OCI-LY7 (cell line): Measurements from ENCODE around the gene ADCY5. TPM values are rescaled to one million over a fixed set of nuclear protein-coding genes. Genes with fewer than 3 reads are reported as not detected.

ENCODE experiments used
- BruUV-seq: library from RNA; stranded (reverse); fragments of 400-500 nt; replicated peaks from 2 replicates; lab custom pipeline; 2021; lab: Mats Ljungman, UMichigan
- CTCF ChIA-PET: fragments of 300-600 bp; sonication (Branson Sonifier 250); formaldehyde crosslinking; loops from one replicate; lab custom pipeline; 2022; ENCODE audit warnings: antibody characterized with exemption; ENCODE audit not compliant: unreplicated experiment; lab: Charles Lee
- POLR2A ChIA-PET: fragments of 300-600 bp; sonication (Branson Sonifier 250); formaldehyde crosslinking; loops from one replicate; lab custom pipeline; 2022; ENCODE audit warnings: antibody characterized with exemption; lab: Charles Lee
- DNase-seq: peaks from one replicate; pipeline ENCODE4 v3.0.0-alpha.2; 2015; ENCODE audit warnings: low spot score
- H2AFZ ChIP-seq: fragments of 200-600 bp; sonication (generic), shearing (Covaris generic); 2 replicates; pipeline ENCODE4 v1.6.1; 2014; ENCODE audit warnings: mild to moderate bottlenecking, antibody characterized with exemption, low read length, moderate library complexity
- H3K27ac ChIP-seq: fragments of 200-600 bp; sonication (generic); 2 replicates; pipeline ENCODE4 v1.5.1; 2014; ENCODE audit warnings: mixed run types, low read depth, mild to moderate bottlenecking, moderate library complexity, low read length, inconsistent platforms; ENCODE audit not compliant: poor library complexity, severe bottlenecking
- H3K36me3 ChIP-seq: fragments of 200-600 bp; sonication (generic); 2 replicates; pipeline ENCODE4 v1.6.1; 2014; ENCODE audit warnings: mild to moderate bottlenecking, antibody characterized with exemption, low read length, moderate library complexity, mixed read lengths; ENCODE audit not compliant: insufficient read depth
- H3K4me1 ChIP-seq: fragments of 200-600 bp; sonication (generic); 2 replicates; pipeline ENCODE4 v1.5.1; 2014; ENCODE audit warnings: mild to moderate bottlenecking, low read length; ENCODE audit not compliant: insufficient read depth, poor library complexity, severe bottlenecking
- H3K4me2 ChIP-seq: fragments of 200-600 bp; sonication (generic); 2 replicates; pipeline ENCODE4 v1.6.1; 2014; ENCODE audit warnings: mild to moderate bottlenecking, low read length
- H3K4me3 ChIP-seq: fragments of 200-600 bp; sonication (generic); 2 replicates; pipeline ENCODE4 v1.5.1; 2014; ENCODE audit warnings: mild to moderate bottlenecking, low read depth, low read length; ENCODE audit not compliant: poor library complexity, severe bottlenecking
- H3K79me2 ChIP-seq: fragments of 200-600 bp; sonication (generic); 2 replicates; pipeline ENCODE4 v1.6.1; 2016; ENCODE audit warnings: low read depth, mild to moderate bottlenecking, low read length, moderate library complexity, mixed read lengths; ENCODE audit not compliant: insufficient read depth
- H3K9me2 ChIP-seq: fragments of 200-600 bp; sonication (generic); 2 replicates; pipeline ENCODE4 v1.6.1; 2016; ENCODE audit warnings: mild to moderate bottlenecking, low read length, mixed read lengths; ENCODE audit not compliant: insufficient read depth
- H3K9me3 ChIP-seq: fragments of 200-600 bp; sonication (generic); 2 replicates; pipeline ENCODE4 v1.6.1; 2014; ENCODE audit warnings: mild to moderate bottlenecking, mixed run types, low read length, mixed read lengths
- H4K20me1 ChIP-seq: fragments of 200-600 bp; sonication (generic); 2 replicates; pipeline ENCODE4 v1.6.1; 2014; ENCODE audit warnings: mild to moderate bottlenecking, antibody characterized with exemption, low read length, moderate library complexity, mixed read lengths; ENCODE audit not compliant: insufficient read depth
- CTCF ChIP-seq: fragments of 200-600 bp; sonication (generic); conservative IDR thresholded peaks from 2 replicates; pipeline ENCODE4 v1.5.1; 2014; ENCODE audit warnings: mild to moderate bottlenecking, antibody characterized with exemption, low read length, moderate library complexity, mixed read lengths
- EZH2phosphoT487 ChIP-seq: fragments of 200-600 bp; sonication (generic); IDR thresholded peaks from 2 replicates; pipeline ENCODE4 v1.6.1; 2018; ENCODE audit warnings: low read depth, borderline replicate concordance, mild to moderate bottlenecking, mixed run types, antibody characterized with exemption, low read length, moderate library complexity, mixed read lengths
- intact Hi-C: fragments of 100-400 bp; cut with micrococcal nuclease; formaldehyde crosslinking; loops from one replicate; pipeline ENCODE4 v1.10.0; 2022; ENCODE audit not compliant: unreplicated experiment
- total RNA-seq, 2 experiments: library from RNA; depleted of rRNA in 1 of 2; stranded (reverse); fragments of >200 nt in 1 of 2; shearing (Covaris generic) in 1 of 2; gene quantifications; 2 replicates each; pipeline ENCODE4 v1.2.3, GENCODE V29; 2014 to 2022

The ADCY5 gene
- total RNA-seq, 2 experiments from 2014 or later, result 0.03 to 0.63 TPM

- POLR2A ChIA-PET, result interaction anchor here (0.7 kb wide), 1 partner anchor 70 kb away, joined by 3 read pairs; no protein-coding TSS in a partner anchor
- DNase-seq, result no peak
- CTCF ChIA-PET, result no interaction called here
- Histone ChIP-seq H3K79me2 (no peaks in the 10 kb centered on the region), H3K4me1 (no peaks in the 10 kb centered on the region), H3K9me2 (no peaks in the 10 kb centered on the region), H4K20me1 (no peaks in the 10 kb centered on the region), H2AFZ (no peak overlapping the region), H3K4me2 (no peak overlapping the region), H3K4me3 (no peak overlapping the region), H3K36me3 (no peaks in the 10 kb centered on the region), H3K9me3 (no peaks in the 10 kb centered on the region), H3K27ac (no peak overlapping the region)
- intact Hi-C loops, result no loop called here
- TF ChIP-seq CTCF, result no peak
- no peak for TF ChIP-seq EZH2phosphoT487
- BruUV-seq, result no TSS peak
These were observed 108.6 kb downstream of the ADCY5 start for GRCh38 chr3:123340336-123340735.

- no peak for DNase-seq
- no peak overlapping the region for H2AFZ ChIP-seq
- CTCF ChIA-PET, result no interaction called here
These were observed 109.6 kb downstream of the ADCY5 start for GRCh38 chr3:123339302-123339701.

More at GRCh38 chr3:123339302-123339701, 109.6 kb downstream of the ADCY5 start:
- Histone ChIP-seq H3K27ac (no peak overlapping the region), H3K4me3 (no peak overlapping the region), H4K20me1 (no peaks in the 10 kb centered on the region), H3K79me2 (no peaks in the 10 kb centered on the region), H3K9me3 (no peaks in the 10 kb centered on the region), H3K4me1 (no peaks in the 10 kb centered on the region), H3K4me2 (no peak overlapping the region), H3K36me3 (no peaks in the 10 kb centered on the region), H3K9me2 (no peaks in the 10 kb centered on the region)
- POLR2A ChIA-PET, result no interaction called here
- BruUV-seq, result no TSS peak
- TF ChIP-seq CTCF (no peak), EZH2phosphoT487 (no peak)
- intact Hi-C loops, result no loop called here
